IPS-NIHi7 (cell line): Measurements from ENCODE around the gene HOMER1.
"Not testable (repeated sequence)": the region's sequence is repeated elsewhere in the genome, so short reads cannot be mapped to it uniquely, and the experiment has no call there.

Experiments used
- DNase-seq: peaks from one replicate; pipeline ENCODE4 v3.0.0; 2012; ENCODE audit warnings: mixed read lengths; ENCODE audit errors: extremely low spot score

HOMER1 gene

GRCh38 chr5:79418276-79418675, 95.7 kb downstream of the HOMER1 start:
- no peak for DNase-seq

- DNase-seq: no peak
These were observed 96.4 kb downstream of the HOMER1 start for GRCh38 chr5:79417495-79417894.

- no peak for DNase-seq
These were observed 97.4 kb downstream of the HOMER1 start for GRCh38 chr5:79416499-79416898.

GRCh38 chr5:79413112-79413511, 100.8 kb downstream of the HOMER1 start:
- no peak for DNase-seq

GRCh38 chr5:79408028-79408427, 105.9 kb downstream of the HOMER1 start:
- no peak for DNase-seq

- no peak for DNase-seq
These were observed 106.3 kb downstream of the HOMER1 start for GRCh38 chr5:79407591-79407990.

- no peak for DNase-seq
These were observed 112.7 kb downstream of the HOMER1 start for GRCh38 chr5:79401216-79401615.

GRCh38 chr5:79399046-79399445, 114.9 kb downstream of the HOMER1 start:
- no peak for DNase-seq

GRCh38 chr5:79397080-79397479, 116.9 kb downstream of the HOMER1 start:
- DNase-seq: no peak

- no peak for DNase-seq
These were observed 117.7 kb downstream of the HOMER1 start for GRCh38 chr5:79396265-79396664.

GRCh38 chr5:79395296-79395695, 118.6 kb downstream of the HOMER1 start:
- DNase-seq: no peak

GRCh38 chr5:79392776-79393175, 121.2 kb downstream of the HOMER1 start:
- no peak for DNase-seq

GRCh38 chr5:79386679-79387078, 127.3 kb downstream of the HOMER1 start:
- DNase-seq: no peak

- not testable (repeated sequence) for DNase-seq
These were observed 128.8 kb downstream of the HOMER1 start for GRCh38 chr5:79385126-79385525.

- no peak for DNase-seq
These were observed 135.3 kb downstream of the HOMER1 start for GRCh38 chr5:79378510-79379186.

- DNase-seq: no peak
These were observed 156.5 kb downstream of the HOMER1 start for GRCh38 chr5:79357398-79357797.

- DNase-seq: no peak
These were observed 164.1 kb downstream of the HOMER1 start for GRCh38 chr5:79349881-79350280.

GRCh38 chr5:79349047-79349446, 164.9 kb downstream of the HOMER1 start:
- no peak for DNase-seq

GRCh38 chr5:79346420-79346824, 167.5 kb downstream of the HOMER1 start:
- DNase-seq: no peak

GRCh38 chr5:79333852-79334557, 179.9 kb downstream of the HOMER1 start:
- DNase-seq: peak; percentile 46

- DNase-seq: no peak
These were observed 183.9 kb downstream of the HOMER1 start for GRCh38 chr5:79330071-79330470.

GRCh38 chr5:79329453-79329852, 184.5 kb downstream of the HOMER1 start:
- no peak for DNase-seq
